Cardiac fibroblast (primary cell): Measurements from ENCODE around the gene FBXO11.

Experiments
- DNase-seq, 2 donors: peaks; one replicate each; pipeline versions ENCODE4 v3.0.0 to v3.0.0-alpha.2; 2010; ENCODE audit warnings: low read depth in 2 of 2
- H3K4me3 ChIP-seq, 2 donors: replicated peaks in 1 of 2; 1 replicate in 1 of 2; 2 replicates in 1 of 2; pipeline ENCODE4 v1.5.1; 2011; ENCODE audit warnings: low read depth in 2 of 2, low read length in 2 of 2, mild to moderate bottlenecking in 2 of 2, moderate library complexity in 1 of 2
- TF ChIP-seq, protein P1 (sequence below): IDR thresholded peaks from one replicate; pipeline ENCODE4 v1.5.1; 2011; ENCODE audit warnings: low read depth, mild to moderate bottlenecking, low read length, inconsistent platforms

FBXO11 gene

DNA sequence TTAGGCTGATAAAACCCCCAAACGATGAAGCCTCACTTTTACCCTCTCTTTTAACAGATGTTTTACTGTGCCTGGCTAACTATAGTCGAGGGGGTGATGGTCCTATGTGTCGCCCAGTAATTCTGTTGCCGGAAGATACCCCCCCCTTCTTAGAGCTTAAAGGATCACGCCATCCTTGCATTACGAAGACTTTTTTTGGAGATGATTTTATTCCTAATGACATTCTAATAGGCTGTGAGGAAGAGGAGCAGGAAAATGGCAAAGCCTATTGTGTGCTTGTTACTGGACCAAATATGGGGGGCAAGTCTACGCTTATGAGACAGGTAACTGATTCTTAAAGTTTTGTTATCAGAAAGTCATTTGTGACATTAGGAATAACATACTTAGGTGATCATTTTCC is 102.9 kb downstream of the FBXO11 start:
- TF ChIP-seq, protein P1, sequence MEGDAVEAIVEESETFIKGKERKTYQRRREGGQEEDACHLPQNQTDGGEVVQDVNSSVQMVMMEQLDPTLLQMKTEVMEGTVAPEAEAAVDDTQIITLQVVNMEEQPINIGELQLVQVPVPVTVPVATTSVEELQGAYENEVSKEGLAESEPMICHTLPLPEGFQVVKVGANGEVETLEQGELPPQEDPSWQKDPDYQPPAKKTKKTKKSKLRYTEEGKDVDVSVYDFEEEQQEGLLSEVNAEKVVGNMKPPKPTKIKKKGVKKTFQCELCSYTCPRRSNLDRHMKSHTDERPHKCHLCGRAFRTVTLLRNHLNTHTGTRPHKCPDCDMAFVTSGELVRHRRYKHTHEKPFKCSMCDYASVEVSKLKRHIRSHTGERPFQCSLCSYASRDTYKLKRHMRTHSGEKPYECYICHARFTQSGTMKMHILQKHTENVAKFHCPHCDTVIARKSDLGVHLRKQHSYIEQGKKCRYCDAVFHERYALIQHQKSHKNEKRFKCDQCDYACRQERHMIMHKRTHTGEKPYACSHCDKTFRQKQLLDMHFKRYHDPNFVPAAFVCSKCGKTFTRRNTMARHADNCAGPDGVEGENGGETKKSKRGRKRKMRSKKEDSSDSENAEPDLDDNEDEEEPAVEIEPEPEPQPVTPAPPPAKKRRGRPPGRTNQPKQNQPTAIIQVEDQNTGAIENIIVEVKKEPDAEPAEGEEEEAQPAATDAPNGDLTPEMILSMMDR: no peak
- DNase-seq: no peak
- no peak overlapping the region for H3K4me3 ChIP-seq

DNA sequence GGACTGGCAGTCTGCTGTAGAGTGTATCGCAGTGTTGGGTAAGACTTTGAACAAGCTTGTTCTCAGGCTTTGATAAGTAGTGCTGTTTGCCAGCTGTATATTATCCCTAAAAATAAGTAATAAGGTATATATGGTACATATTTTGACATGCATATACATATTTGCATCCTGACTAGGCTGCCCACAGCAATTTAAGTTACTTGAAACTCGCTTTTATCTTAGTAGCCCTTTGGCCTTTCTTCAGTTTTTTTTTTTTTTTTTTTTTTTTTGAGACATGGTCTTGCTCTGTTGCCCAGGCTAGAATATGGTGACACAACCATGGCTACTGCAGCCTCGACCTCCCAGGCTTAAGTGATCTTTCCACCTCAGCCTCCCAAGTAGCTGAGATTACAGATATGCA is 105.2 kb downstream of the FBXO11 start:
- TF ChIP-seq, protein P1: no peak

DNA sequence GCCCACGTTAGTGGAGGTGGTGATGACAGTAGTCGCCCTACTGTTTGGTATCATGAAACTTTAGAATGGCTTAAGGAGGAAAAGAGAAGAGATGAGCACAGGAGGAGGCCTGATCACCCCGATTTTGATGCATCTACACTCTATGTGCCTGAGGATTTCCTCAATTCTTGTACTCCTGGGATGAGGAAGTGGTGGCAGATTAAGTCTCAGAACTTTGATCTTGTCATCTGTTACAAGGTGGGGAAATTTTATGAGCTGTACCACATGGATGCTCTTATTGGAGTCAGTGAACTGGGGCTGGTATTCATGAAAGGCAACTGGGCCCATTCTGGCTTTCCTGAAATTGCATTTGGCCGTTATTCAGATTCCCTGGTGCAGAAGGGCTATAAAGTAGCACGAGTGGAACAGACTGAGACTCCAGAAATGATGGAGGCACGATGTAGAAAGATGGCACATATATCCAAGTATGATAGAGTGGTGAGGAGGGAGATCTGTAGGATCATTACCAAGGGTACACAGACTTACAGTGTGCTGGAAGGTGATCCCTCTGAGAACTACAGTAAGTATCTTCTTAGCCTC is 107.2 kb downstream of the FBXO11 start:
- no peak overlapping the region for H3K4me3 ChIP-seq
- no peak for DNase-seq
- TF ChIP-seq, protein P1: no peak

More for the DNA sequence above, 105.2 kb downstream of the FBXO11 start:
- H3K4me3 ChIP-seq: no peak overlapping the region
- DNase-seq: no peak

DNA sequence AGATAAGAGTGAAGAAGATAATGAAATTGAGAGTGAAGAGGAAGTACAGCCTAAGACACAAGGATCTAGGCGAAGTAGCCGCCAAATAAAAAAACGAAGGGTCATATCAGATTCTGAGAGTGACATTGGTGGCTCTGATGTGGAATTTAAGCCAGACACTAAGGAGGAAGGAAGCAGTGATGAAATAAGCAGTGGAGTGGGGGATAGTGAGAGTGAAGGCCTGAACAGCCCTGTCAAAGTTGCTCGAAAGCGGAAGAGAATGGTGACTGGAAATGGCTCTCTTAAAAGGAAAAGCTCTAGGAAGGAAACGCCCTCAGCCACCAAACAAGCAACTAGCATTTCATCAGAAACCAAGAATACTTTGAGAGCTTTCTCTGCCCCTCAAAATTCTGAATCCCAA is 107.7 kb downstream of the FBXO11 start:
- TF ChIP-seq, protein P1: no peak
- no peak overlapping the region for H3K4me3 ChIP-seq
- no peak for DNase-seq

DNA sequence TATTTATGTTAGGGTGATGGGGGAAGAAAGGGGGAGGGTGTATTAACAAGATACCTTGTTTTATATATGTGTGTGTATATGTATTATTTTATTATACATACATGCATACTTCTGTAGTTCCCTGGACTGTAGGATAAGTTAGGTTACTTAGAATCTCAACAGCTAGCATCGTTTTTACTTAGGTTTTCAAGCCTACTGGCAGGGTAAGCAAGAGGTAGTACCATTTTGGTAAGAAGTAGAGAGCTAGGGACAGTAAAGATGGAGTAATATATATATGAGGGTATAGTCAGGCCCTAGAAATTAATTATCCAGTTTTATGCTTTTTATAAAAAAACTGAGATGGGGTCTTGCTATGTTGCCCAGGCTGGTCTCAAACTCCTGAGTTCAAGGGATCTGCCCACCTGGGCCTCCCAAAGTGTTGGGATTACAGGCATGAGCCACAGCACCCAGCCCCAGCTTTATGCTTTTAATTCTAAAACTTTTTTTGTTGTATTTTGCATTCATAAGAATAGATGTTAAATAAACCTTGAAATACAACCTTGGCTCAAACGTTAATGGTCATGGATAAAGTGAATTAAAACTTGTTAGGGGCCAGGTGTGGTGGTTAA is 110.1 kb downstream of the FBXO11 start:
- TF ChIP-seq, protein P1: no peak
- H3K4me3 ChIP-seq: no peak overlapping the region
- no peak for DNase-seq

DNA sequence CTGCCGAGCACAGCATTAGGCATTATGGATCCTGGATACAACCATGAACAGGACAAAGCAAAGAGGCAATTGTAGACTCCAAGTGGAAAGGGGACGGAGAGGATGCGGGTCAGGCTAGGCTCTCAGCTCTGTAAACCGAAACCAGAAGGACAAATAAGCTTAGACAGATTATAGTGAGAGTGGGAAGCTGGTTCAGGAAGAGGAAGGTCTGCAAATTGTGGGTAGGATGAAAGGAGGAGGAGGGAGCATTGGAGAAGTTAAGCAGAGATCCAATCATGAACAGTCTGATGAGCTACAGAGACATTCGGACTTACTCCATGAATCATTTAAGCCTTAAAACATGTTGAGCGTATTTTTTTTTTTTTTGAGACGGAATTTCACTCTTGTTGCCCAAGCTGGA is 120.3 kb downstream of the FBXO11 start:
- TF ChIP-seq, protein P1: no peak
- H3K4me3 ChIP-seq: no peak overlapping the region
- no peak for DNase-seq
